Skeletal muscle cell (primary cell): Measurements from ENCODE around the gene PSME2.
A peak's percentile ranks its signal among the peaks of the same experiment; 100 is the strongest.
"Not testable (repeated sequence)": the region's sequence is repeated elsewhere in the genome, so short reads cannot be mapped to it uniquely, and the experiment has no call there.

ENCODE experiments used
- DNase-seq: peaks from one replicate; pipeline ENCODE4 v3.0.0-alpha.2; 2010; ENCODE audit warnings: low read depth
- H3K4me3 ChIP-seq: 2 replicates; pipeline ENCODE4 v1.5.1; 2011; ENCODE audit warnings: low read depth, mild to moderate bottlenecking, control low read depth, low read length, moderate library complexity

Gene PSME2

GRCh38 chr14:24122898-24123297 lies 23.5 kb downstream of the PSME2 start:
- no peak for DNase-seq
- no peak overlapping the region for H3K4me3 ChIP-seq

- no peak overlapping the region for H3K4me3 ChIP-seq
- DNase-seq: no peak
These were observed 24.0 kb downstream of the PSME2 start for GRCh38 chr14:24122416-24122815.

GRCh38 chr14:24121210-24121609 lies 25.2 kb downstream of the PSME2 start:
- DNase-seq: no peak
- H3K4me3 ChIP-seq: no peak overlapping the region

GRCh38 chr14:24119691-24120090 lies 26.7 kb downstream of the PSME2 start:
- no peak overlapping the region for H3K4me3 ChIP-seq
- DNase-seq: no peak

- H3K4me3 ChIP-seq: no peak overlapping the region
- no peak for DNase-seq
These were observed 29.2 kb downstream of the PSME2 start for GRCh38 chr14:24117179-24117578.

- no peak overlapping the region for H3K4me3 ChIP-seq
- no peak for DNase-seq
These were observed 30.1 kb downstream of the PSME2 start for GRCh38 chr14:24116128-24116814.

- DNase-seq: no peak
- peak overlapping the region; percentile 82 for H3K4me3 ChIP-seq
These were observed 30.8 kb downstream of the PSME2 start for GRCh38 chr14:24115422-24116127.

- DNase-seq: peak; percentile 99
- H3K4me3 ChIP-seq: peak within 1 kb of the TSS; percentile 82
These were observed 31.6 kb downstream of the PSME2 start, which contains the start of the genes DCAF11 and NRL for GRCh38 chr14:24114532-24115421. Gene DCAF11, plus strand, starts transcription at chr14:24114777. Its CDS starts 818 bp downstream, at chr14:24115595. Gene NRL, minus strand, starts transcription at chr14:24114949. Its CDS starts 32,101 bp downstream, at chr14:24082848.

- DNase-seq: peak; percentile 63
- H3K4me3 ChIP-seq: peak overlapping the region; percentile 82
These were observed 32.4 kb downstream of the PSME2 start for GRCh38 chr14:24113801-24114531.

GRCh38 chr14:24113379-24113800 lies 33.0 kb downstream of the PSME2 start:
- peak overlapping the region; percentile 82 for H3K4me3 ChIP-seq
- no peak for DNase-seq

- no peak overlapping the region for H3K4me3 ChIP-seq
These were observed 35.9 kb downstream of the PSME2 start for GRCh38 chr14:24110523-24110922.

GRCh38 chr14:24110060-24110459 lies 36.4 kb downstream of the PSME2 start:
- H3K4me3 ChIP-seq: no peak overlapping the region
- no peak for DNase-seq

More at GRCh38 chr14:24110523-24110922, 35.9 kb downstream of the PSME2 start:
- DNase-seq: no peak

GRCh38 chr14:24108336-24108874 lies 38.0 kb downstream of the PSME2 start:
- no peak overlapping the region for H3K4me3 ChIP-seq
- DNase-seq: no peak

GRCh38 chr14:24106672-24107271 lies 39.6 kb downstream of the PSME2 start:
- no peak overlapping the region for H3K4me3 ChIP-seq
- no peak for DNase-seq

GRCh38 chr14:24105609-24106239 lies 40.7 kb downstream of the PSME2 start:
- H3K4me3 ChIP-seq, DNase-seq: not testable (repeated sequence)

GRCh38 chr14:24103451-24103850 lies 43.0 kb downstream of the PSME2 start:
- no peak overlapping the region for H3K4me3 ChIP-seq
- DNase-seq: no peak

GRCh38 chr14:24102357-24103048 lies 43.9 kb downstream of the PSME2 start:
- DNase-seq: no peak
- no peak overlapping the region for H3K4me3 ChIP-seq
